Measurements from ENCODE around the gene TMEM178B. TPM values are rescaled to one million over a fixed set of nuclear protein-coding genes. Genes with fewer than 3 reads are reported as not detected.

The TMEM178B gene
- total and polyA plus RNA-seq, 2 of the 4 experiments (the other 2 are of a cell fraction), result under 0.01 to 0.05 TPM

DNA sequence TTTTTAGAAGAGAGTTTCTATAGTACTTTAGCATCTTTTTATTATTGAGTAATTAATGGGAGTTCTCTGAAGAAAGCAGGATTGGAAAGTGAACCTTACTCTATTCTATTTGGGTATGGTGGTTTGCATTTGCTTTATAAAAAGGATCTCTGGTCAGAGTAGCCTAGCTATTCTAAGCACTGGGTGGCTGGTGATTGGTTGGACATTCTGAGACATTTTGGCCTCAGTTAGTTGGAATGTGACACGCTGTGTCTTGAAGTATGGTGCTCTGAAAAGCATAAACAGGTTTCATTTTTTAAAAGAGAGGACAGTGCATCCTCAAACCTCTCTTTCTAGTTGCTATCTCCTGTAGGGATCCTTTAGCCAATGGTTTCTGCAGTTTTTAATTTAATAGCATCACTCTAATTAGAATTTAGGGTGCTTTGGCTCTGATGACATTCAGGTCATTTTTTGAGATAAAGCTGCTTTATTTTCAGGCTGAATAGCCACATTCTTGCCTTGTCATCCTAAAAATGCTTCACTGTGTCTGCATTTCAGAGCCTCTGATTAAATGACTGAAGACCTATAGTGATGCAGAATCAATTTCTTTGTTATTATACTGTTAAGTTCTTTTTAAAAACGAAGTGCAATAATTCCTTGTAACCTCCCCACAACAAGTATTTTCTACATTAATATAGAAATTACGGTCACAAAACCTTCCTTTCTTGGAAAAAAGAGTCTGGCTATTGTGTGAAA is 20.6 kb downstream of the TMEM178B start:
- H3K9me1 ChIP-seq (ENCODE audit: insufficient read depth, low read length), result no peaks in the 10 kb centered on the region
- no peaks in the 10 kb centered on the region for H3K9me3 ChIP-seq (ENCODE audit: control insufficient read depth, insufficient read depth, low read length)
- H3K4me1 ChIP-seq (ENCODE audit: control insufficient read depth, insufficient read depth, low read length), result no peaks in the 10 kb centered on the region
- dilution Hi-C loops (cut with HindIII; ENCODE audit: low sequenced_read_pairs, unreplicated experiment) (no loop called here), intact Hi-C loops (cut with micrococcal nuclease) (no loop called here), in situ Hi-C loops (cut with MboI; ENCODE audit: low sequenced_read_pairs) (no loop called here)
- H3K4ac ChIP-seq (ENCODE audit: low read depth, low read length), result no peak overlapping the region
- no peaks in the 10 kb centered on the region for H4K20me1 ChIP-seq (ENCODE audit: insufficient read depth, low read length)
- no peak overlapping the region for H3K4me3 ChIP-seq (ENCODE audit: insufficient read depth, low read depth, low read length)
- BruUV-seq (replicated peaks), result no TSS peak
- no peak overlapping the region for H3K14ac ChIP-seq (replicated peaks; ENCODE audit: low read depth, low read length)
- H2AK5ac ChIP-seq (ENCODE audit: low read depth, low read length), result no peak overlapping the region
- H3K4me2 ChIP-seq (ENCODE audit: low read depth, low read length), result no peak overlapping the region
- WGBS, 2 experiments (ENCODE audit: extremely low coverage in 2 of 2, insufficient read length in 1 of 2), result no CpG with 5 or more reads among the region's 3 CpGs
- no peak overlapping the region for H2BK15ac ChIP-seq (ENCODE audit: low read depth, low read length)
- H3K79me1 ChIP-seq (ENCODE audit: low read depth in 1 of 2, low read length in 2 of 2), result no peaks in the 10 kb centered on the region
- no peak overlapping the region for H4K91ac ChIP-seq (ENCODE audit: insufficient read depth, low read depth, low read length)
- ChIA-PET POLR2A (ENCODE audit: unreplicated experiment) (no interaction called here), CTCF (no interaction called here)
- H4K8ac ChIP-seq (ENCODE audit: low read depth in 2 of 2, low read length in 2 of 2), result no peak overlapping the region
- H2BK20ac ChIP-seq (ENCODE audit: low read depth, low read length), result no peak overlapping the region
- no peak overlapping the region for H2BK120ac ChIP-seq (ENCODE audit: low read depth, low read length)
- H3K56ac ChIP-seq (ENCODE audit: extremely low read depth, insufficient read depth, low read length), result no peak overlapping the region
- no peak overlapping the region for H3K23ac ChIP-seq (ENCODE audit: low read depth, low read length)
- no peak overlapping the region for H2BK5ac ChIP-seq (ENCODE audit: low read depth, low read length, poor library complexity, severe bottlenecking)
- DNase-seq, result no peak
- no peak overlapping the region for H2AK9ac ChIP-seq (replicated peaks; ENCODE audit: low read depth, low read length, poor library complexity)
- no peak overlapping the region for H3K18ac ChIP-seq (ENCODE audit: low read depth, low read length)
- TF ChIP-seq, protein P1, sequence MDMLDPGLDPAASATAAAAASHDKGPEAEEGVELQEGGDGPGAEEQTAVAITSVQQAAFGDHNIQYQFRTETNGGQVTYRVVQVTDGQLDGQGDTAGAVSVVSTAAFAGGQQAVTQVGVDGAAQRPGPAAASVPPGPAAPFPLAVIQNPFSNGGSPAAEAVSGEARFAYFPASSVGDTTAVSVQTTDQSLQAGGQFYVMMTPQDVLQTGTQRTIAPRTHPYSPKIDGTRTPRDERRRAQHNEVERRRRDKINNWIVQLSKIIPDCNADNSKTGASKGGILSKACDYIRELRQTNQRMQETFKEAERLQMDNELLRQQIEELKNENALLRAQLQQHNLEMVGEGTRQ (IDR thresholded peaks at IDR 0.05; ENCODE audit: low read depth, low read length), result no peak
- no peak for TF ChIP-seq CHD1 (IDR thresholded peaks at IDR 0.05; ENCODE audit: low read depth, low read length)
- no peak for TF ChIP-seq MAFK (IDR thresholded peaks at IDR 0.05; ENCODE audit: low read depth, low read length)
- no peak for TF ChIP-seq FOS (IDR thresholded peaks at IDR 0.05; ENCODE audit: low read depth, low read length)
- no peak for TF ChIP-seq RFX5 (IDR thresholded peaks at IDR 0.05; ENCODE audit: low read depth, low read length)
- no peak for TF ChIP-seq RAD21 (IDR thresholded peaks at IDR 0.05; ENCODE audit: low read length)
- TF ChIP-seq MXI1 (IDR thresholded peaks at IDR 0.05; ENCODE audit: borderline replicate concordance, low read depth, low read length), result no peak
- no peak for TF ChIP-seq RCOR1 (IDR thresholded peaks at IDR 0.05; ENCODE audit: insufficient replicate concordance, low read length)
- TF ChIP-seq, protein P2, sequence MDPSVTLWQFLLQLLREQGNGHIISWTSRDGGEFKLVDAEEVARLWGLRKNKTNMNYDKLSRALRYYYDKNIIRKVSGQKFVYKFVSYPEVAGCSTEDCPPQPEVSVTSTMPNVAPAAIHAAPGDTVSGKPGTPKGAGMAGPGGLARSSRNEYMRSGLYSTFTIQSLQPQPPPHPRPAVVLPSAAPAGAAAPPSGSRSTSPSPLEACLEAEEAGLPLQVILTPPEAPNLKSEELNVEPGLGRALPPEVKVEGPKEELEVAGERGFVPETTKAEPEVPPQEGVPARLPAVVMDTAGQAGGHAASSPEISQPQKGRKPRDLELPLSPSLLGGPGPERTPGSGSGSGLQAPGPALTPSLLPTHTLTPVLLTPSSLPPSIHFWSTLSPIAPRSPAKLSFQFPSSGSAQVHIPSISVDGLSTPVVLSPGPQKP (IDR thresholded peaks at IDR 0.05; ENCODE audit: borderline replicate concordance, low read depth, low read length), result no peak
- TF ChIP-seq, protein P3, sequence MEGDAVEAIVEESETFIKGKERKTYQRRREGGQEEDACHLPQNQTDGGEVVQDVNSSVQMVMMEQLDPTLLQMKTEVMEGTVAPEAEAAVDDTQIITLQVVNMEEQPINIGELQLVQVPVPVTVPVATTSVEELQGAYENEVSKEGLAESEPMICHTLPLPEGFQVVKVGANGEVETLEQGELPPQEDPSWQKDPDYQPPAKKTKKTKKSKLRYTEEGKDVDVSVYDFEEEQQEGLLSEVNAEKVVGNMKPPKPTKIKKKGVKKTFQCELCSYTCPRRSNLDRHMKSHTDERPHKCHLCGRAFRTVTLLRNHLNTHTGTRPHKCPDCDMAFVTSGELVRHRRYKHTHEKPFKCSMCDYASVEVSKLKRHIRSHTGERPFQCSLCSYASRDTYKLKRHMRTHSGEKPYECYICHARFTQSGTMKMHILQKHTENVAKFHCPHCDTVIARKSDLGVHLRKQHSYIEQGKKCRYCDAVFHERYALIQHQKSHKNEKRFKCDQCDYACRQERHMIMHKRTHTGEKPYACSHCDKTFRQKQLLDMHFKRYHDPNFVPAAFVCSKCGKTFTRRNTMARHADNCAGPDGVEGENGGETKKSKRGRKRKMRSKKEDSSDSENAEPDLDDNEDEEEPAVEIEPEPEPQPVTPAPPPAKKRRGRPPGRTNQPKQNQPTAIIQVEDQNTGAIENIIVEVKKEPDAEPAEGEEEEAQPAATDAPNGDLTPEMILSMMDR (conservative IDR thresholded peaks at IDR 0.05; ENCODE audit: low read depth, low read length), result no peak
- TF ChIP-seq POLR2A (IDR thresholded peaks at IDR 0.05; ENCODE audit: low read depth, low read length), result no peak
- TF ChIP-seq BHLHE40 (IDR thresholded peaks at IDR 0.05; ENCODE audit: low read depth, low read length), result no peak
- TF ChIP-seq NFE2L2 (IDR thresholded peaks at IDR 0.05; ENCODE audit: low read depth, low read length), result no peak
- no peak for TF ChIP-seq SMC3 (IDR thresholded peaks at IDR 0.05; ENCODE audit: low read depth, low read length)
- no peak overlapping the region for H3K9ac ChIP-seq (ENCODE audit: low read depth, low read length)
- no peak for ATAC-seq (ENCODE audit: low read depth)
- H3K27ac ChIP-seq (ENCODE audit: insufficient read depth, low read length), result no peak overlapping the region
- H2AFZ ChIP-seq (replicated peaks; ENCODE audit: low read length, poor library complexity), result no peak overlapping the region
- no peaks in the 10 kb centered on the region for H3K36me3 ChIP-seq (ENCODE audit: control insufficient read depth, insufficient read depth, low read length)
- no peak overlapping the region for H4K5ac ChIP-seq (ENCODE audit: low read depth, low read length)
- H3K27me3 ChIP-seq (ENCODE audit: control insufficient read depth, insufficient read depth, low read length), result no peaks in the 10 kb centered on the region

Data from IMR-90 (cell line).